Measurements from ENCODE around the gene BAIAP2. TPM values are rescaled to one million over a fixed set of nuclear protein-coding genes. Genes with fewer than 3 reads are reported as not detected.
A peak's percentile ranks its signal among the peaks of the same experiment; 100 is the strongest.
"Not testable (repeated sequence)": the region's sequence is repeated elsewhere in the genome, so short reads cannot be mapped to it uniquely, and the experiment has no call there.

Gene BAIAP2
- total and polyA plus RNA-seq, 12 donors: 3.1 to 33.4 (median 14.6) TPM

DNA sequence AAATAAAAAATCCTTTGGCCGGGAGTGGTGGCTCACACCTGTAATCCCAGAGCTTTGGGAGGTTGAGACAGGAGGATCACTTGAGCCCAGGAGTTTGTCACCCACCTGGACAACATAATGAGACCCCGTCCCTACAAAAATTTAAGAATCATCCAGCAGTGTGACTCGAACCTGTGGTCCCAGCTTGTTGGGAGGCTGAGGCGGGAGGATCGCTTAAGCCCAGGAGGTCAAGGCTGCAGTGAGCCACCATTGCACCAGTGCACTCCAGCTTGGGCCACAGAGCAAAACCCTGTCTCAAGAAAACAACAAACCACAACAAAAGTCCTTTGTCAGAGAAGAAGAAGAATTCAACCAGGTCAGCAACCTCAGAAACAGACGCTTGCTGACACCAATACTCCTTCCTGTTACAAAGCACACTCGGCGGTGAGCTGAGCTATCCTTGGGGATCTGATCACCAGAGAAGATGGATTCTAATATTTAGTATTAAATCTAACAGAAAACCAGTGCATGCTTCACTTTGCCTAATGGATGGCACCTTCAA is 117.4 kb downstream of the BAIAP2 start:
- TF ChIP-seq, protein P1, sequence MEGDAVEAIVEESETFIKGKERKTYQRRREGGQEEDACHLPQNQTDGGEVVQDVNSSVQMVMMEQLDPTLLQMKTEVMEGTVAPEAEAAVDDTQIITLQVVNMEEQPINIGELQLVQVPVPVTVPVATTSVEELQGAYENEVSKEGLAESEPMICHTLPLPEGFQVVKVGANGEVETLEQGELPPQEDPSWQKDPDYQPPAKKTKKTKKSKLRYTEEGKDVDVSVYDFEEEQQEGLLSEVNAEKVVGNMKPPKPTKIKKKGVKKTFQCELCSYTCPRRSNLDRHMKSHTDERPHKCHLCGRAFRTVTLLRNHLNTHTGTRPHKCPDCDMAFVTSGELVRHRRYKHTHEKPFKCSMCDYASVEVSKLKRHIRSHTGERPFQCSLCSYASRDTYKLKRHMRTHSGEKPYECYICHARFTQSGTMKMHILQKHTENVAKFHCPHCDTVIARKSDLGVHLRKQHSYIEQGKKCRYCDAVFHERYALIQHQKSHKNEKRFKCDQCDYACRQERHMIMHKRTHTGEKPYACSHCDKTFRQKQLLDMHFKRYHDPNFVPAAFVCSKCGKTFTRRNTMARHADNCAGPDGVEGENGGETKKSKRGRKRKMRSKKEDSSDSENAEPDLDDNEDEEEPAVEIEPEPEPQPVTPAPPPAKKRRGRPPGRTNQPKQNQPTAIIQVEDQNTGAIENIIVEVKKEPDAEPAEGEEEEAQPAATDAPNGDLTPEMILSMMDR (IDR thresholded peaks at IDR 0.05): no peak
- TF ChIP-seq POLR2A (IDR thresholded peaks at IDR 0.05): no peak
- DNase-seq: peak in 1 of 7 donors; percentile 6
- peak overlapping the region in 1 of 5 donors; percentile 41 for H3K27ac ChIP-seq
- H3K9me3 ChIP-seq (replicated peaks in 1 of 3): no peaks in the 10 kb centered on the region
- no peaks in the 10 kb centered on the region for H3K27me3 ChIP-seq
- intact Hi-C loops (cut with DNase I): no loop called here
- no peaks in the 10 kb centered on the region for H3K36me3 ChIP-seq (replicated peaks in 1 of 2)
- H3K4me1 ChIP-seq (replicated peaks in 1 of 2): no peaks in the 10 kb centered on the region
- H3K4me3 ChIP-seq: no peak overlapping the region
- 66 to 81% (median 79%) methylated on average over 7 to 8 of the region's 8 CpGs for WGBS, 4 donors

DNA sequence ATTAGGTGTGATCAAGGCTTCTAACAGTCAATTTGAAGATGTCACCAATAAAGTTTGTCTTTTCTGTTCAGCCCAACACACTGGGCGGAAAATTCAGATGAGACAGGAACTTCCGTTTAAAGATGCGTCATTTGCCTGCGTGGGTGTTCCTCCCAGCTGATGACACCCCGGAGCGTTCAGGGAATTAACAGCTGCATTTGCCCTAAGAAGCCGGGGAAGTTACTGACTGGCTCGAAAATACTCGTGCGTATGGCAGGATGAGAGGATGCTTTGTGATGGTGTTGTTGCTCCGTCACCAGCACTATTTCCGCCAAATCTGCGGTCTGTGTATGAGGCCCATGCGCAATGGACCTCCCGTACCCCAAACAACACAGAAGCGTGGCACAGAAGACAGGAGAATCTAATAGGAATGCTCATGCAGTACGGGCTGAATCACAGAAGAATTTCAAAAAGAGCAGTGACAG is 118.4 kb downstream of the BAIAP2 start:
- Histone ChIP-seq H3K27me3 (no peaks in the 10 kb centered on the region), H3K27ac (peak overlapping the region in 1 of 5 donors; percentile 65), H3K9me3 (replicated peaks in 1 of 3) (no peaks in the 10 kb centered on the region), H3K4me3 (no peak overlapping the region), H3K36me3 (replicated peaks in 1 of 2) (no peaks in the 10 kb centered on the region), H3K4me1 (replicated peaks in 1 of 2) (no peaks in the 10 kb centered on the region)
- no peak for TF ChIP-seq POLR2A (IDR thresholded peaks at IDR 0.05)
- TF ChIP-seq, protein P1 (IDR thresholded peaks at IDR 0.05): no peak
- peak in 5 of 7 donors; percentile 14 to 67 (median 23) for DNase-seq
- 78 to 89% (median 84%) methylated on average over 17 of the region's 17 CpGs for WGBS, 4 donors
- intact Hi-C loops (cut with DNase I): no loop called here

DNA sequence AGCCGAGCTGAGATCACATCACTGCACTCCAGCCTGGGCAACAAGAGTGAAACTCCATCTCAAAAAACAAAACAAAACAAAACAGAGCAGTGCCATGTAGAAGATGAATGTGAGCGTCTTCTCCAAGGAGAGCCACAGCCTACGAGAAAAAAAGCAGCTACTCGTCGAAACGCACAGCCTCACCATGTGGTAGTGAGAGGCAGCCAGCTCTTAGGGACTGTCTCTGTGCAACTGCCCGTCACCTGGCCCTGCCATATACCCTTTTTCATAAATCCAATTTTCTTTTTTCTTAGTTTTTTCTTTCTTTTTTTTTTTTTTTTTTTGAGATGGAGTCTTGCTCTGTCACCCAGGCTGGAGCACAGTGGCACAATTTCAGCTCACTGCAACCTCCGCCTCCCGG is 119.1 kb downstream of the BAIAP2 start:
- H3K4me1 ChIP-seq (replicated peaks in 1 of 2); H3K4me3 ChIP-seq; intact Hi-C loops (cut with DNase I); H3K9me3 ChIP-seq (replicated peaks in 1 of 3); H3K27me3 ChIP-seq; H3K36me3 ChIP-seq (replicated peaks in 1 of 2); DNase-seq: not testable (repeated sequence)
- H3K27ac ChIP-seq: peak overlapping the region in 1 of 5 donors; percentile 65
- whole genome bisulfite sequencing, 4 donors: 84 to 92% (median 89%) methylated on average over 9 of the region's 9 CpGs

DNA sequence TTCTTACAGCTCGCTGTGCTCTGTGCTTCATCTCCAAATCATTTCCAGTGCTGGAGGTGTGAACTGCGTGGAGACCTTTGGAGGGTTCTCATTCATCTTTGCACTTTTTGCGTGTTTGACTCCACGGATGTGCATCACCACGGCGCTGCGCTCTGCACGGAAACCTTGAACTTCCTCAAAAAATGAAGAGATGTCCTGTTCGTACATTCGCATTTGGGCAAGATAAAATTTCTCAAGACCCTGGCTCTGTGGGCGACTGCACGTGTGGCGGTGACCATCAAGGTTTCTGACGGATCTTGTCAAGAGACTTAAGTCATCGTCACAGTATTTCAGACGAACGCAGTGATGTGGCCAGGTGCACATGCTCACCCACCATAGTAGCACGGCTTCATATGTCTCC is 120.0 kb downstream of the BAIAP2 start:
- Histone ChIP-seq H3K36me3 (replicated peaks in 1 of 2) (no peaks in the 10 kb centered on the region), H3K27ac (no peak overlapping the region), H3K4me1 (replicated peaks in 1 of 2) (peaks cover 5 to 7% of the 10 kb centered on the region in 2 donors), H3K27me3 (no peaks in the 10 kb centered on the region), H3K9me3 (replicated peaks in 1 of 3) (no peaks in the 10 kb centered on the region), H3K4me3 (no peak overlapping the region)
- WGBS, 4 donors: 85 to 98% (median 90%) methylated on average over 18 of the region's 18 CpGs
- TF ChIP-seq, protein P1 (IDR thresholded peaks at IDR 0.05): no peak
- intact Hi-C loops (cut with DNase I): no loop called here
- peak in 1 of 7 donors; percentile 5 for DNase-seq
